COLO668 (cell line): ENCODE data around the gene C19orf33.
"Not testable (repeated sequence)": the region's sequence is repeated elsewhere in the genome, so short reads cannot be mapped to it uniquely, and the experiment has no call there.

Experiments used
- DNase-seq: peaks from one replicate; lab custom pipeline; 2025; ENCODE audit not compliant: unreplicated experiment; lab: John Stamatoyannopoulos, UW

Gene C19orf33

DNA sequence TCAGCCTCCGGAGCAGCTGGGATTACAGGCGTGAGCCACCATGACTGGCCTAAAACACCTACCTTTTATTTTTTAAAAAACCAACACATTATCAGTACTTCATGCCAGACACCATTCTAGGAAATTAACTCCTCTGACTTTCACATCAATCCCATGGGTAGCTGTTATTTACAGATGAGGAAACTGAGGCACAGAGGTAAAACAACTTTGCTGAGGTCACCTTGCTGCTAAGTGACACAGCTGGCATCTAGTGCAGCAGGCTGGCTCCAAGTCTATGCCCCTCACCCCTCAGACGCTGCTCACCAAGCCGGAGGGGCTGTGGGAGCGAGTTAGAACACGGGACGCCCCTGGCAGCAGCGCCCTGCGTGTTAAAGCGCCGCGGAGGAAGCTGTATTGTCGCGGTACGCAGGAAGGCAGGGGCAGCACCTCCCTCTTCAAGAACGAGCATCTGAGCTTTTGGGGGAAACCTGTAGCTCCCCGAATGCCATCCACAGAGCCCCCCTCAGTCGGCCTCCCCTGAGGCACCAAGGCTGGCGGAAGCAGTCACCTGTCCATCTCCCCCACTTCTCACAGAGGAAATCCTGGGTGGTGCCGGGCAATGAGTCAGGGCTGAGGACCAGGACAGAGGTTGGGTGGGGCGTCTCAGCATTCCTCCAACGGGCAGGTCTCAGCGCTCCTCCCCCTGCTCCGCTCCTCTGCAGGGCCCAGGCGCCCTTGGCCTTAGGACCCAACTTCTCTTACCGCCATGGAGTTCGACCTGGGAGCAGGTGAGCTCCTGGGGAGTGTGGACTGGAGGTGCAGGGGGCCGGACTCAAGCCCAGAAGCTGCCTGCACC is at the start of gene C19orf33:
TSS of gene C19orf33 (plus strand) at position 735 of the 835 bp plus-strand sequence. CDS start at position 746, 11 bp downstream.
- no peak for DNase-seq

DNA sequence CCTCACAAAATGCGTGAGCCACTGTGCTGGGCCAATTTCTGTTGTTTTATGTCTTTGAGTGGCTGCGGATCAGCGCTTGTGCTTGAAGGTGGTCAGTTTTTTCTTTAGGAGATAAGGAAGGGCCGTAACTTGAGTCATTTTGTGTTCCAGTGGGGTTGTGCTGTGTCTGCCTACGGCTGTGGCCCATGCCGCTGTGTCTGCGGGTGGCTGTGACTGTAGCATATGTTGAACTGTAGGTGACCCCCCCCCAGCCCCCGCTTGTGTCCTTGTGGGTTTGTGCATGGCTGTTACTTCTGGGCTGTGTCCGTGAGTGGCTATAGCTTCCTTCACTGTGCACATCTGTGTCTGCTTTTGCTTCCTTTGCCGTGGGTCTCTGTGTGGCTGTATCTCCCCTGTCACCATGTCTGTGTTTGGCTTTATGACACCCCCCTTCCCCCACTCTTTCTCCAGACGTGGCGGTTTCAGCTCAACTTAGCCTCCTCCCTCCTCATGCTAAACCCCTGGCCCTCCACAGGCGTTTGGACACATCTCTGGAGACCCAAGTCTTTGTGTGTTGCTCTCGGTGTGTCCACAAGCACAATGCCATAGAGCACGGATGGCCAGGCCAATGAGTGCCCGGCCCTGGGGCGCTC is 48.6 kb upstream of the C19orf33 start:
- DNase-seq = no peak

DNA sequence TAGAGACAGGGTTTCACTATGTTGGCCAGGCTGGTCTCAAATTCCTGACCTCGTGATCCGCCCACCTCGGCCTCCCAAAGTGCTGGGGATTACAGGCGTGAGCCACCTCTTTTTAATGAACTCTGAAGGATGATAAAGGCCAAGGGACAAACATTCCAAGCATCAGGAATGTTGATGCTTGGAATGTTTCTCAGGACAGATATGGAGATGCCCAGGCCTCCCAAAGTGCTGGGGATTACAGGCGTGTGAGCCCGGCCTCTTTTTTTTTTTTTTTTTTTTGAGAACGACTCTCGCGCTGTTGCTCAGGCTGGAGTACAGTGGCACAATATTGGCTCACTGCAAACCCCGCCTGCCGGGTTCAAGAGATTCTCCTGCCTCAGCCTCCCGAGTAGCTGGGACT is 42.1 kb upstream of the C19orf33 start:
- DNase-seq = not testable (repeated sequence)

DNA sequence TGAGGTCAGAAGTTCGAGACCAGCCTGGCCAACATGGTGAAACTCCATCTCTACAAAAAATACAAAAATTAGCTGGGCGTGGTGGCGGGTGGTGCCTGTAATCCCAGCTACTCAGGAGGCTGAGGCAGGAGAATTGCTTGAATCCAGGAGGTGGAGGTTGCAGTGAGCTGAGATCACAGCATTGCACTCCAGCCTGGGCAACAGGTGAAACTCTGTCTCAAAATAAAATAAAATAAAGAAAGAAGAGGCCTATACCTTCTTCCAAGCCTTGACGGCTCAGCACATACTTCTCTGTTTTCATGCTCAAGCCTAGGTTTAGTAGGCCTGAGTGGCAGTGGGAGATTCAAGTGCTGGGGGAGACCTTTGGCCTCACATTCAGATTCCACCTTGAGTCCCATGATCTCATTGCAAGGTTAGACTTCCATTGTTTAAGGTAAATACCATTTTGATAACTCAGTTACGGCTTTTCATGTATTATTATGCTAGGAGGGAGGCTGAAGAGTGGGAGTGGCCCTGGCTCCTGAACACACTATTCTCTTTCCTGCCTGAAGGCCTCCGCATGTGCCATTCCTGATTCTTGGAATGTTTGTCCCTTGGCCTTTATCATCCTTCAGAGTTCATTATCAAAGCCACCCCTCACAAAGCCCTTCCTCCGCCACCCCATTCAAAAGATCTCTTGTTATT is 41.3 kb upstream of the C19orf33 start:
- no peak for DNase-seq

DNA sequence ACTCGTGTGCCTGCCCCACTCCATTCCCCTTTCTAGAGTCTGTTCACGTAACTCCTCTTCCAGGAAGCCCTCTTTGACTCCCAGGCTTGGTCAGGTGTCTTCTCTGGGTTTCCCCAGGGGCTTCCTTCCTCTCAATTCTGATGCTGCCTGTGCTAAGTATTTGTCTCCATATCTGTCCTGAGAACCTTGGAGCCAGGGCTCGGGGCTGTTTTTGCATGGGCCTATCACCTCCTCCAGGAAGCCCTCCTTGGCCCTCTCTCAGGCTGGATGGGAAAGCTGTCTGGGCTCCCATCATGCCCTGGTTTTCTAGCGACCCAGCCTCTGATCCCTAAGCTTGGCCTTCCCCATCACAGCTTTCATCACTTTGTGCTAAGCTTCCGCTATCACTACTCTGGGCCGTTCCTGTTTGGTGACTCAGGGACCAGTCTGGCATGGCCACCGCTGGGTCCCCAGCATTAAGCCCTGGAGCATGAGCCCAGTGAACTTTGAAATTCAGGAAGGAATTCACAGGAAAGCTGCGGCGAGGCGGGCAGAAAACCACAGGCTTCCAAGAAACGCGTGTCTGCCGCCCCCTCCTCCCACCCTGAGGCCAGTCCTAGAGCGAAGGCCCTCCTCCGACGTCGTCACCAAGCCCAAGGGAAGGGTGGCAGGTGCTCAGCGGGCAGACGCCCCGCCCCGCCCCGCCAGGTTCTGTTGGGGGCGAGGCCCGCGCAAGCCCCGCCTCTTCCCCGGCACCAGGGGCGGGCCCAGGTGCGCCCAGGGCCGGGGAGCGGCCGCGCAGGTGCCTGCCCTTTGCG is 40.2 kb upstream of the C19orf33 start:
- peak; percentile 97 for DNase-seq

DNA sequence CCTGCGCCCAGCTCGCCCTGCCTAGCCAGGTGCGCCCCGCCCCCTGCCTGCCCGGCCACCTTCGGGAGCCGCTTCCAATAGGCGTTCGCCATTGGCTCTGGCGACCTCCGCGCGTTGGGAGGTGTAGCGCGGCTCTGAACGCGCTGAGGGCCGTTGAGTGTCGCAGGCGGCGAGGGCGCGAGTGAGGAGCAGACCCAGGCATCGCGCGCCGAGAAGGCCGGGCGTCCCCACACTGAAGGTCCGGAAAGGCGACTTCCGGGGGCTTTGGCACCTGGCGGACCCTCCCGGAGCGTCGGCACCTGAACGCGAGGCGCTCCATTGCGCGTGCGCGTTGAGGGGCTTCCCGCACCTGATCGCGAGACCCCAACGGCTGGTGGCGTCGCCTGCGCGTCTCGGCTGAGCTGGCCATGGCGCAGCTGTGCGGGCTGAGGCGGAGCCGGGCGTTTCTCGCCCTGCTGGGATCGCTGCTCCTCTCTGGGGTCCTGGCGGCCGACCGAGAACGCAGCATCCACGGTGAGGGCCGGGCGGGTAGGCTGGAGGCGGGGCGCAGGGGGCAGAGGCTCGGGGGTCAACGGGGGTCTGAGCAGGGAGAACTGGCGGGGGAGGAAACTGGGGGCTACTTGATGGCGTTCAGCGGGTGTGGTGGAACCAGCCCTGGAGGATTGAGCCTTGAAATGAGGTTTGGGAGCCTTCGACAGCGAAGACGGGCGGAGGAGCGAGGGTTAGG is 39.4 kb upstream of the C19orf33 start, which contains the start of gene SPINT2:
TSS of gene SPINT2 (plus strand) at position 88 of the 727 bp plus-strand sequence. CDS start at position 408, 320 bp downstream.
- peak; percentile 96 for DNase-seq

DNA sequence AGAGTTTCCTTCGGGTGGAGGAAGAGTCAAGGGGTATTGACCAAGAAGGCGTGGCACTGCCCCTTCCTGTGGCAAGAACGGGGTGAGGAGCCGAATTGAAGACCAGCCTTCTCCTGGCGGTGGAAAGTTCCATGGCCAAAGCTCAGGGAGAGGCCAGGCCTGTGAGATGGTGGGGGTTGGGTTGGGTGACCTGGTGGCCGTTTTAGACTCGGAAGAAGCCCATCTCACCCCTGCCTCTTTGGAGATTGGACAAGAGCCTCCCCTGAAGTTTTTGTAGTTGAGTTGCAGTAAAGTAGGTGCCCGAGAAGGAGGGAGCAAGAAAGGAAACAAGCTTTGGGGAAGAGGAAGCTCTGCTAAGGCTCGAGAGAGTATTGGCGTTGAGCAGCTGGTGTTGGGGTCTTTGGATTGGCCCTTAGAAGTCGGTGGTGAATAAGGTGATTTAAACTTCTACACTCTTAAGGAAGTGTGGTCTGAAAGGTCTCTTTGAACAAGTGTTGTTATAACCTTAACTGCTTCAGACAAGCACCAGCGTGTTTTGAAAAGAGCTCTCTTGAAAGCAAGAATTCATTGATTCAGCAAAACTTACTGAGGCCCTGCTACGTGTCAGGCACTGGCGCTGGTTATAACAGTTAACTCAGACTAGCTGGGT is 38.7 kb upstream of the C19orf33 start:
- peak; percentile 30 for DNase-seq

DNA sequence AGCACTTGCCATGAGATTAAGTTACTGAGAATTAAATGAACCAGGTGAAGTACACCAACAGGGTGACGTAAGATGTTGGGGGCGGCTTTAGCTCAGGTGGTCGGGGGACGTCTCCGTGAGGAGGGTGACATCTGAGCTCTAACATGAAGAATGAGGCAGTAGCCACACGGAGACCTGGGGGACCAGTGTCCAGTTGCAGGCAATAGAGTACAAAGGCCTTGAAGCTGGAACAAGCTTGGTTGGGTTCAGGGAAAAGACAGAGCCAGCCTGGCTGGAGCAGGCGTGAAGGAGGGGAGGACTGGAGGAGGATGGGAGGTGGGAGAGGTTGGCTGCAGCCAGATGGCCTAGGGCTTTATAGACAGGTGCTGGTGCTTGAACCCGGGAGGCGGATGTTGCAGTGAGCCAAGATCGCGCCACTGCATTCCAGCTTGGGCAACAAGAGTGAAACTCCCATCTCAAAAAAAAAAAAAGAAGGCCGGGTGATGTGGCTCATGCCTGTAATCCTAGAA is 38.1 kb upstream of the C19orf33 start:
- DNase-seq = peak; percentile 30

DNA sequence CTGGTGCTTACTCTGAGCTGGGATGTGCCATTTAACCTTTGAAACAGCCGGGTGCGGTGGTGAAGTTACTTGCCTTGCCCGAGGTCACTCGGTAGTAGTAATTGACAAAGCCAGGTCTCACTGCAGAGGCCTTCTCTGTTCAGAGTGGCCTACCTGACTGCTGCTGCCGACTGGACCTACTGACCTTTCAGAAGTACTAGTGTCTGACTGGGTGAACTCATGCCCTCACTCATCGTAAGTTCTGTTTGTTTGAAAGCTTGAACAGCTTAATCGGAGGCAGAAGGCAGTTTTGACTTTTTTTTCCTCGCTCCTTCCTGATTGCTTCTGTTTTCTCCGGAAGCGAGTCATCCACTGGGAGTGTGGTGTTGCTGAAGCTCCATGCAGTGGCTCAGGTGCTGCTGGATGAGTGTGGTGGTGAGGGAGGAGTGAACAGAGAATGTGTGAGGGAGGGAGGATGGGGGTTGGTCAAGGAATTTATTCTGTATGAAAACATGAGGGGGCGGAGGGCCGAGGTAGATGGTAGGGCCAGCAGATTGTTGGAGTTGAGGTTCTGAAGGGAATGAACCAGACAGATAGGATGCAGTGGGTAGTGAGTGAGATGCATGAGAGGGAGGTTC is 37.0 kb upstream of the C19orf33 start:
- peak; percentile 24 for DNase-seq

DNA sequence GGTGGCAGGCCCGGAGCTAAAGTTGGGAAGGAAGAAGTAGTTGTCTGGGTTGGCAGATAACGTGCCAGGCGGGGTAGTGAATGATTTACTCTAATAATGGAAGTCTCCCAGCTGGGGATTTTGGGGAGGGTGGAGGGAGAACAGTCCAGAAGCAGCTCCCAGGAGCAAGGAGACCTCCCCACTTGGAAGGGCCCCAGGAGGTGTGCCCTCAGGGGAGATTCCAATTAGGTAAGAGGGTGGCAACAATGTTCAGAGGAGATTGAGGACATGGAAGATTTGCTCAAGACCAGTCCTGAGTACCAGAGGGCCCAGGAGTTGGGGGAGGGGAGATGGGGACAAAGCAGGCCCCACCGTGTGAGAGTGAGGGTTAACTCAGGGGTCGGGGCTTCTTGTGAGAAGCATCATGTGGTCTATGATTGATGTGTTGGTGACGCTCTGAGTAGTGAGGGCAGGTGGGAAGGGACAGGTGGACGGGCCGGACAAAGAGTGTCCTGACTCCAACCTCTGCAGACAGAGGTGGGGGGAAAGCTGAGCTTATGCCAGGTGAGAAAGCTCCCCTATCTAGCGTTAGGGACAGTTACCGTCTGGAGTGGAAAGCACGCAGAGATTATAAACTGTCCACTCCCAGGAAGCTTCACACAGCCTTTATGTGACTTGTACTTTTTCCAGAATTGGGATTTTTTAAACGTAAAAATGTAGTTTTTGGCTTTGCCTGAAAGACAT is 36.1 kb upstream of the C19orf33 start:
- peak; percentile 34 for DNase-seq

DNA sequence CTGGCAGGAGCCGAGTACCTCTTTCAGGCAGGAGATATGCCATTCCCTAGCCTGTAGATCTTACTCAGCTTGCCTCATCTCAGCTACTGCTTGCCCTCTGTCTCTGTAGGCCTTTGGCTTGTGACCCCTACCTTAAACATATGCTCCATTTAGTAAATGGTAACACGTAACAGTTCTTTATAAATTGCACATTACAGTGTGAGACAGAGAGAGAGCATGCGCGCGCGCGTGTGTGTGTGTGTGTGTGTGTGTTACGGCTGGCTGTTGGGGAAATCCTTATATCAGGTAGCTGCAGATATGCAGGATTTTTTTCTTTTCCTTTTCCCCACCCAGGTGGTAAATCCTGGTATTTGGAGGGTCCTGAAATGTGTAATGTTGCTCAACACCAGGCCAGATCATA is 35.5 kb upstream of the C19orf33 start:
- DNase-seq = peak; percentile 22

DNA sequence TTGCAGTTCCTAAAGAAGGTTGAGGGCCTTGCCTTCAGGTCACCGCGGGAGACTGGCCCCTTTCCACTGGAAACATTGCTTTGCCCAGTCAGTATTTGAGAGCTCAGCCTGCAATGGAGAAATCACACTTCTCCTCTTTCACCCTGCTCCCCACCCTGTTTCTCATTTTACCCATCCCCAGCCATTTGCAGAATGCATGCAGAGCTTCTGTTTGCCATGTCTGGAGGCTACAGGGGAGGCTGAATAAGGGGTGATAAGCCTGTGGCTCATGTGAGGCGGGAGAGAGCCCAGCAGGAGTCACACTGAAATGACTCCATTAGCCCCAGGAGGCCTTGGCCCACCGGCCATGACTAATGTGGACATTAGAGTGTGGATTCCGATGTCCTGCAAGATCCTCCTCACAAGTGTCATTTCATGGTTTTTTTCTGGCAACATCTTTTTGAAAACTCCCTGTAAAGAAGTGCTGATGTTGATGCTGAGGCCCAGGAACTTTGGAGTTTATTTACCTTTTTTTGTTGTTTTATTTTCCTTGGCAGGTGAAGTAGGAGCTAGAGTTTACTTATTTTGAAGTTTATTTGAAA is 33.4 kb upstream of the C19orf33 start:
- no peak for DNase-seq

DNA sequence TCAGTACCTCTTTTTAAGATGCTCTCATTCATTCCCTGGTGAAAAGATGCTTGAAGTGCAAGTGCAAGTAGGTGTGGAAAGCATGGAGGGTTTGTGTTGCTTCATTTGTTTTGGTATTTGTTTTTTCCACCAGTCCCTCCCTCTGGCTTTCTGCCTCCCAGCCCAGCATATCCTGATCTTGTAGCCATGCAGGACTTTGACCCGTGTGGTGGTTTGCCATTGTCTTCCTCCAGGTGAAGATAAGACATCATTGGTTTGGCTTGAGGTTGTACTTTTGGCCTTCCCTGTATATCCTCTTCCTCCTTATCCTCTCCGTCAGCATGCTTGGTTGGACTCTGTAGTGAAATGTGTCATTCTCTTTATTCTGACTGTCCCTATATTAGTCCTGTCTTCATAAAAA is 30.6 kb upstream of the C19orf33 start:
- DNase-seq = peak; percentile 11

DNA sequence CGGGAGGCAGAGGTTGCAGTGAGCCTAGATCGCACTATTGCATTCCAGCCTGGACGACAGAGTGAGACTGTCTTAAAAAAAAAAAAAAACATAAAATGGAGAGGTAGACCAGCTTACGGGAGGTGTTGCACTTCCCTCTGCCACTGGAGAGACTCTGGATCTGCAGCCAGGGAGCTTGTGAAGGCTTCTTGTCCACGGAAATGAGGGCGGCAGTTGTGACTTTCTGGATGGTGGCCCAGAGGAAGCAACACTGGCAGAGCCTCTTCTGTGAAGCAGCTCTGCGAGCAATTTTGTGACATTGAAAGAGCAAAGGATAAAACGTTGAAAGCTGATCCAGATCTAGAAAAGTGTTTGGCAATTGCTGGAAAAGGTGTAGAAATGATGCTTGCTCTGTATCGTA is 29.3 kb upstream of the C19orf33 start:
- no peak for DNase-seq

DNA sequence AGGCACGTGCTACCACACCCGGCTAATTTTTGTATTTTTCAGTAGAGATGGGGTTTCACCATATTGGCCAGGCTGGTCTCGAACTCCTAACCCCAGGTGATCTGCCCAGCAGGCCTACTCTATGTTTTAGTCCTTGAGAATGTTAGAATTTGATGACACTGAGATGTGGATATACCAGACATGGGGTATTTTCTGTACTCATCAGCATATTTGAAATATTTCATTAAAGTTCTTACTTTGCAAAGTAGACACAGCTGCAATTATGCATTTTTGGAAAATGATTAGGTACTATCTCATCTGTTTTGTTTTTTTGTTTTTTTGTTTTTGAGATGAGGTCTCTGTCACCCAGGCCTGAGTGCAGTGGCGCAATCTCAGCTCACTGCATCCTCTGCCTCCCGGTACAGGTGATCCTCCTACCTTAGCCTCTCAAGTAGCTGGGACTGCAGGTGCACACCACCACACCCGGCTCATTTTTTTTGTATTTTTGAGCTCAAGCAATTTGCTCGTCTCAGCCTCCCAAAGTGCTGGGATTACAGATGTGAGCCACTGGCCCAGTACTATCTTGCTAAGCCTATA is 27.0 kb upstream of the C19orf33 start:
- DNase-seq = no peak

DNA sequence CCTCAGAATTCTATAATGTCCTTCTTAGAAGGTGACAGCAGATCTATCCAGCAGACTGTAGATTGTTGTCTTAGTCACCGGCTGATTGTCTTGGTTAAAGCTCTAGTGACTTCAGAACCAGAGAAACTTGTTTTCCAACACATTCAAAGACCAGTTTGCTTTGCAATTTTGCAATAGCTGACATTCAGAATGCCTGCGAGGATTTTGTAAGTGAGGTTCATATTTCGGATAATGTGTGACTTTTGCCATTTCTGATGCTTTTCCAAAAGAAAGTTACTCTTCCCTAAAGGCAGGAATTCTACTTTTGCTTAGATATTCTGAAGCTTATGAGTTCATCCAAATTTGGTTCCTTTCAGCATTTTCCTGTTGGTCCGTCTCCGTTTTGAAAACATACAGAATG is 26.5 kb upstream of the C19orf33 start:
- no peak for DNase-seq

DNA sequence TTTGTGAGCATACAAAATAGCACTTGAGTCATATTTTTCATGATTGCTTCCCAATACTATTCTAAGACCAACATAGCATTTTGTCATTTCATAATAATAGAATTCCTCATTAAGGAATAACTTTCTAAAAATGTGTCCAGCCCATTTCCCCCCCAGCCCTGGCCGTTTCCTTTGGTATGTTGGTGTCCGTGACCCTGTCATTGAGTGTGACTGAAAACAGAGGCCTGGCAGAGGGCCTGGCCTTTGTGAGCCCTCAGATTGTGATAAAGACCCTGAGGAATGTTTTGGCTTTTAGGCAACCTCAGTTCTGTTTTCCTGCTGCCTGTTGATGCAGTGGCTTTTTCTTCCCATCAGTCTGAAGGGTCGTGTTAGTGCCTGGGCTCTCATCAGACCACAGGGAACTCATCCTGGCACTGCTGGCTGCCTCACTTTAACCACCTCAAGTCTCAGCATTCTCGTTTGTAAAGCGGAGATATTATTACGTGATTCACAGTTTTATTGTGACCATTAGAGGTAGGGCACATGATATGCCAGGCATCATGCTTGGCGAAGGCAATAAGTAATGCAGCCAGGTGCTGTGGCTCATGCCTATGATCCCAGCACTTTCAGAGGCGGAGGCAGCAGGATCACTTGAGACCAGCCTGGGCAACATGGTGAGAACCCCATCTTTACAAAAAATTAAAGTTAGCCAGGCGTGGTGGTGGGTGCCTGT is 25.9 kb upstream of the C19orf33 start:
- DNase-seq = no peak
